Measurements from ENCODE around the gene FAM13C.
"Not testable (repeated sequence)": the region's sequence is repeated elsewhere in the genome, so short reads cannot be mapped to it uniquely, and the experiment has no call there.

FAM13C gene

GRCh38 chr10:59237775-59238174 is 124.6 kb downstream of the FAM13C start:
- FAIRE-seq (no peak), DNase-seq (ENCODE audit: low spot score) (no peak)

GRCh38 chr10:59236064-59236697 is 126.2 kb downstream of the FAM13C start:
- FAIRE-seq (no peak), DNase-seq (ENCODE audit: low spot score) (no peak)

GRCh38 chr10:59234816-59235429 is 127.4 kb downstream of the FAM13C start:
- DNase-seq (ENCODE audit: low spot score): peak; percentile 12
- FAIRE-seq: no peak

- no peak for FAIRE-seq
- DNase-seq (ENCODE audit: low spot score): no peak
Observed at GRCh38 chr10:59234194-59234593, 128.2 kb downstream of the FAM13C start.

GRCh38 chr10:59229441-59229840 is 132.9 kb downstream of the FAM13C start:
- no peak for DNase-seq (ENCODE audit: low spot score)
- FAIRE-seq: no peak

GRCh38 chr10:59227136-59227673 is 135.1 kb downstream of the FAM13C start:
- no peak for DNase-seq (ENCODE audit: low spot score)
- FAIRE-seq: no peak

GRCh38 chr10:59225211-59225610 is 137.1 kb downstream of the FAM13C start:
- no peak for FAIRE-seq
- DNase-seq (ENCODE audit: low spot score): no peak

- FAIRE-seq; DNase-seq (ENCODE audit: low spot score): not testable (repeated sequence)
Observed at GRCh38 chr10:59223597-59223996, 138.8 kb downstream of the FAM13C start.

- FAIRE-seq: no peak
- DNase-seq (ENCODE audit: low spot score): no peak
Observed at GRCh38 chr10:59222788-59223187, 139.6 kb downstream of the FAM13C start.

- FAIRE-seq (no peak), DNase-seq (ENCODE audit: low spot score) (no peak)
Observed at GRCh38 chr10:59216178-59216869, 146.0 kb downstream of the FAM13C start.

GRCh38 chr10:59214160-59214559 is 148.2 kb downstream of the FAM13C start:
- no peak for DNase-seq (ENCODE audit: low spot score)
- FAIRE-seq: no peak

- DNase-seq (ENCODE audit: low spot score): no peak
- no peak for FAIRE-seq
Observed at GRCh38 chr10:59212301-59212798, 150.0 kb downstream of the FAM13C start.

GRCh38 chr10:59206204-59206720 is 156.1 kb downstream of the FAM13C start:
- FAIRE-seq: no peak
- no peak for DNase-seq (ENCODE audit: low spot score)

All from urothelium cell line (cell line).